ENCODE results near the gene LSM6. TPM values are rescaled to one million over a fixed set of nuclear protein-coding genes. Genes with fewer than 3 reads are reported as not detected.

LSM6 gene
- total and polyA plus RNA-seq, 11 donors: 9.9 to 28.3 (median 12.1) TPM

GRCh38 chr4:146159384-146160058, 16.0 kb upstream of the LSM6 start:
- peaks cover 0 to 25% (median 7%) of the 10 kb centered on the region in 12 donors for H3K9me3 ChIP-seq
- 61 to 71% (median 69%) methylated on average over 4 of the region's 4 CpGs for WGBS, 4 donors
- no peaks in the 10 kb centered on the region for H3K4me1 ChIP-seq
- H3K27ac ChIP-seq: no peak overlapping the region
- ATAC-seq (no peak), DNase-seq (no peak)
- intact Hi-C loops (cut with DNase I): no loop called here
- no peaks in the 10 kb centered on the region for H3K36me3 ChIP-seq
- TF ChIP-seq CTCF (IDR thresholded peaks at IDR 0.05) (no peak), POLR2A (IDR thresholded peaks at IDR 0.05) (no peak)
- peaks cover 0 to 6% (median 0%) of the 10 kb centered on the region in 9 donors for H3K27me3 ChIP-seq
- no peak overlapping the region for H3K4me3 ChIP-seq

GRCh38 chr4:146161243-146161642, 14.3 kb upstream of the LSM6 start:
- intact Hi-C loops (cut with DNase I): no loop called here
- TF ChIP-seq CTCF (IDR thresholded peaks at IDR 0.05) (no peak), POLR2A (IDR thresholded peaks at IDR 0.05) (no peak)
- ATAC-seq: no peak
- no peak overlapping the region for H3K27ac ChIP-seq
- H3K36me3 ChIP-seq: no peaks in the 10 kb centered on the region
- DNase-seq: no peak
- H3K4me1 ChIP-seq: no peaks in the 10 kb centered on the region
- no peaks in the 10 kb centered on the region for H3K27me3 ChIP-seq
- no peak overlapping the region for H3K4me3 ChIP-seq
- H3K9me3 ChIP-seq: peaks cover 0 to 25% (median 7%) of the 10 kb centered on the region in 12 donors

GRCh38 chr4:146165221-146165620, 10.3 kb upstream of the LSM6 start:
- intact Hi-C loops (cut with DNase I): no loop called here
- ATAC-seq: no peak
- no peak overlapping the region for H3K27ac ChIP-seq
- no peaks in the 10 kb centered on the region for H3K4me1 ChIP-seq
- 75 to 86% (median 76%) methylated on average over 1 of the region's 1 CpG for WGBS, 4 donors
- H3K9me3 ChIP-seq: peaks cover 0 to 16% (median 7%) of the 10 kb centered on the region in 12 donors
- TF ChIP-seq CTCF (IDR thresholded peaks at IDR 0.05) (no peak), POLR2A (IDR thresholded peaks at IDR 0.05) (no peak)
- no peaks in the 10 kb centered on the region for H3K36me3 ChIP-seq
- DNase-seq: no peak
- H3K27me3 ChIP-seq: no peaks in the 10 kb centered on the region
- H3K4me3 ChIP-seq: no peak overlapping the region

- ATAC-seq: no peak
- TF ChIP-seq CTCF (IDR thresholded peaks at IDR 0.05) (no peak), POLR2A (IDR thresholded peaks at IDR 0.05) (no peak)
Measured at GRCh38 chr4:146165840-146166239, 9.7 kb upstream of the LSM6 start.

More at GRCh38 chr4:146165840-146166239, 9.7 kb upstream of the LSM6 start:
- no peak for DNase-seq
- Histone ChIP-seq H3K36me3 (no peaks in the 10 kb centered on the region), H3K9me3 (peaks cover 0 to 16% (median 7%) of the 10 kb centered on the region in 12 donors), H3K4me1 (no peaks in the 10 kb centered on the region), H3K27ac (no peak overlapping the region), H3K27me3 (no peaks in the 10 kb centered on the region), H3K4me3 (no peak overlapping the region)
- intact Hi-C loops (cut with DNase I): no loop called here

All from heart left ventricle (tissue), 16 donors.